HepG2 (cell line): ENCODE results near the gene SAMSN1. TPM values are rescaled to one million over a fixed set of nuclear protein-coding genes. Genes with fewer than 3 reads are reported as not detected.

Source experiments
- ATAC-seq: fragments of 200-7000 bp; cut with Tn5 transposase; 3 replicates; pipeline ENCODE4 v1.9.1; 2020; ENCODE audit warnings: mild to moderate bottlenecking, moderate library complexity
- BruUV-seq: library from RNA; stranded (reverse); fragments of 400-500 nt; replicated peaks from 2 replicates; lab custom pipeline; 2021; lab: Mats Ljungman, UMichigan
- CTCF ChIA-PET: fragments of 300-600 bp; formaldehyde crosslinking; extraction: SDS; loops from one replicate; lab custom pipeline; 2021; ENCODE audit warnings: low total read pairs, inconsistent platforms, low intra/inter-chr PET ratio; lab: Yijun Ruan, JAX
- POLR2A ChIA-PET: fragments of 350-600 bp; sonication (Branson Sonifier 250); formaldehyde crosslinking; loops from one replicate; lab custom pipeline; 2020; ENCODE audit warnings: antibody characterized with exemption, inconsistent platforms; lab: Yijun Ruan, JAX
- DNase-seq: peaks from one replicate; pipeline ENCODE4 v3.0.0-alpha.2; 2015; ENCODE audit warnings: low spot score
- FAIRE-seq: peaks from 3 replicates; lab custom pipeline; 2011; peaks lifted over from hg19 to GRCh38; lab: Jason Lieb, UNC
- H2AFZ ChIP-seq: one replicate; pipeline ENCODE4 v1.6.1; 2011; ENCODE audit warnings: low read length, inconsistent platforms
- H3K27ac ChIP-seq: fragments of 300-600 bp; 3 replicates; pipeline ENCODE4 v1.8.0; 2011; ENCODE audit warnings: mixed run types, mild to moderate bottlenecking, mixed read lengths, low read length, inconsistent platforms; ENCODE audit not compliant: insufficient read depth; ENCODE audit errors: extremely low read length
- H3K27me3 ChIP-seq, 2 experiments: fragments of 200-600 bp in 1 of 2; 2 replicates in 1 of 2; 3 replicates in 1 of 2; pipeline versions ENCODE4 v1.6.0 to v1.8.0; 2011; ENCODE audit warnings: low read length in 2 of 2, mild to moderate bottlenecking in 2 of 2, moderate library complexity in 2 of 2, inconsistent platforms in 1 of 2; ENCODE audit not compliant: insufficient read depth in 2 of 2, control insufficient read depth in 1 of 2
- H3K36me3 ChIP-seq, 2 experiments: fragments of 200-600 bp in 1 of 2; replicated peaks in 1 of 2; 2 replicates in 1 of 2; 3 replicates in 1 of 2; pipeline versions ENCODE4 v1.5.1 to v1.8.0; 2011; ENCODE audit warnings: low read length in 2 of 2, inconsistent platforms in 1 of 2; ENCODE audit not compliant: insufficient read depth in 2 of 2, control insufficient read depth in 1 of 2
- H3K4me1 ChIP-seq: 2 replicates; pipeline ENCODE4 v1.5.1; 2012; ENCODE audit warnings: low read length, inconsistent platforms; ENCODE audit not compliant: insufficient read depth
- H3K4me2 ChIP-seq: 2 replicates; pipeline ENCODE4 v1.6.0; 2011; ENCODE audit warnings: low read depth, low read length, inconsistent platforms
- H3K4me3 ChIP-seq, 3 experiments: fragments of 200-600 bp in 1 of 3; sonication (generic), shearing (Covaris generic) in 1 of 3; replicated peaks in 1 of 3; 2 replicates each; pipeline ENCODE4 v1.5.1; 2011 to 2016; ENCODE audit warnings: low read length in 3 of 3, inconsistent platforms in 2 of 3, low read depth in 2 of 3, mild to moderate bottlenecking in 2 of 3, control low read depth in 1 of 3, mixed read lengths in 1 of 3; ENCODE audit not compliant: insufficient read depth in 1 of 3
- H3K79me2 ChIP-seq: one replicate; pipeline ENCODE4 v1.6.1; 2011; ENCODE audit warnings: low read length, inconsistent platforms; ENCODE audit not compliant: insufficient read depth
- H3K9ac ChIP-seq: 2 replicates; pipeline ENCODE4 v1.6.0; 2011; ENCODE audit warnings: mild to moderate bottlenecking, low read depth, low read length, inconsistent platforms; ENCODE audit not compliant: insufficient read depth
- H3K9me3 ChIP-seq: 2 replicates; pipeline ENCODE4 v1.5.1; 2012; ENCODE audit warnings: mild to moderate bottlenecking, low read length
- H4K20me1 ChIP-seq: 2 replicates; pipeline ENCODE4 v1.6.0; 2011; ENCODE audit warnings: inconsistent platforms, mild to moderate bottlenecking, low read length, moderate library complexity; ENCODE audit not compliant: insufficient read depth
- FOXJ3 ChIP-seq: sonication (generic); formaldehyde crosslinking; IDR thresholded peaks from 2 replicates; pipeline ENCODE4 v1.4.0; 2020; ENCODE audit warnings: missing genetic modification reagents, mild to moderate bottlenecking, borderline replicate concordance
- FOXM1 ChIP-seq: sonication (generic); formaldehyde crosslinking; IDR thresholded peaks from 2 replicates; pipeline ENCODE4 v1.5.0; 2020; ENCODE audit warnings: missing genetic modification reagents
- KDM1A ChIP-seq: IDR thresholded peaks from 2 replicates; pipeline ENCODE4 v1.6.1; 2016; ENCODE audit warnings: missing compliant biosample characterization
- MATR3 ChIP-seq: sonication (generic); formaldehyde crosslinking; IDR thresholded peaks from 2 replicates; pipeline ENCODE4 v1.4.0; 2020; ENCODE audit warnings: missing genetic modification reagents
- MED1 ChIP-seq: sonication (generic); formaldehyde crosslinking; IDR thresholded peaks from 2 replicates; pipeline ENCODE4 v1.4.0; 2020; ENCODE audit warnings: missing genetic modification reagents
- NBN ChIP-seq: fragments of 450-650 bp; conservative IDR thresholded peaks from 2 replicates; pipeline ENCODE4 v1.6.1; 2017
- POLR2AphosphoS2 ChIP-seq: IDR thresholded peaks from 2 replicates; pipeline ENCODE4 v1.6.1; 2011; ENCODE audit warnings: low read depth, low read length, improper control_type of control experiment
- XBP1 ChIP-seq: sonication (generic); formaldehyde crosslinking; IDR thresholded peaks from 2 replicates; pipeline ENCODE4 v1.5.0; 2020; ENCODE audit warnings: missing genetic modification reagents
- ZNF225 ChIP-seq: sonication (generic); formaldehyde crosslinking; IDR thresholded peaks from 2 replicates; pipeline ENCODE4 v1.4.0; 2020; ENCODE audit warnings: mild to moderate bottlenecking, missing genetic modification reagents
- ZNF569 ChIP-seq: sonication (generic); formaldehyde crosslinking; IDR thresholded peaks from 2 replicates; pipeline ENCODE4 v1.5.0; 2020; ENCODE audit warnings: mild to moderate bottlenecking, missing genetic modification reagents, moderate library complexity, borderline replicate concordance
- in situ Hi-C: cut with HindIII; loops from 2 replicates; pipeline ENCODE4 v1.10.0; 2017; ENCODE audit warnings: low pct_unique_long_range_greater_than_20kb; ENCODE audit not compliant: extremely low pct_ligation_motif_present
- intact Hi-C: fragments of 100-400 bp; cut with micrococcal nuclease; formaldehyde crosslinking; loops from one replicate; pipeline ENCODE4 v1.10.0; 2022; ENCODE audit not compliant: unreplicated experiment
- polyA plus RNA-seq, 8 experiments: library from polyadenylated mRNA; depleted of rRNA in 3 of 8; stranded (reverse) in 7 of 8; unstranded in 1 of 8; fragments of >200 nt; fragmentation: Illumina TruSeq in 4 of 8; extraction: Trizol in 4 of 8; gene quantifications; 2 replicates each; pipeline versions ENCODE4 v1.2.1 to v1.2.3, GENCODE V29; 2011 to 2016; ENCODE audit warnings: low read depth in 4 of 8, missing spikeins in 1 of 8, mixed read lengths in 1 of 8; ENCODE audit not compliant: insufficient read depth in 1 of 8
- total RNA-seq, 5 experiments: library from RNA; depleted of rRNA; stranded (reverse); fragments of >200 nt; fragmentation: Illumina TruSeq; extraction: Trizol; gene quantifications; 2 replicates each; pipeline ENCODE4 v1.2.3, GENCODE V29; 2016; ENCODE audit warnings: low read depth in 1 of 5
- TF ChIP-seq, protein P1 (sequence below): sonication (generic); formaldehyde crosslinking; IDR thresholded peaks from 2 replicates; pipeline ENCODE4 v1.4.0; 2020; ENCODE audit warnings: missing genetic modification reagents, borderline replicate concordance
- TF ChIP-seq, protein P2 (sequence below): sonication (generic); IDR thresholded peaks from 2 replicates; pipeline ENCODE4 v1.6.1; 2016; ENCODE audit warnings: low read depth, borderline replicate concordance
- TF ChIP-seq, protein P3 (sequence below), 2 experiments: fragments of 450-650 bp in 1 of 2; sonication (generic) in 1 of 2; formaldehyde crosslinking; IDR thresholded peaks; 2 replicates each; pipeline versions ENCODE4 v1.5.0 to v1.8.0; 2020 to 2022; ENCODE audit warnings: mild to moderate bottlenecking in 1 of 2, missing genetic modification reagents in 1 of 2
- TF ChIP-seq, protein P4 (sequence below): sonication (generic); formaldehyde crosslinking; IDR thresholded peaks from 2 replicates; pipeline ENCODE4 v1.8.1; 2022; ENCODE audit warnings: mild to moderate bottlenecking, missing genetic modification reagents

SAMSN1 gene
- total and polyA plus RNA-seq, 2 of the 13 experiments (the other 11 are each of a cell fraction or from before 2014, with no cell fraction given) = 0.09 TPM; not detected in 1

DNA sequence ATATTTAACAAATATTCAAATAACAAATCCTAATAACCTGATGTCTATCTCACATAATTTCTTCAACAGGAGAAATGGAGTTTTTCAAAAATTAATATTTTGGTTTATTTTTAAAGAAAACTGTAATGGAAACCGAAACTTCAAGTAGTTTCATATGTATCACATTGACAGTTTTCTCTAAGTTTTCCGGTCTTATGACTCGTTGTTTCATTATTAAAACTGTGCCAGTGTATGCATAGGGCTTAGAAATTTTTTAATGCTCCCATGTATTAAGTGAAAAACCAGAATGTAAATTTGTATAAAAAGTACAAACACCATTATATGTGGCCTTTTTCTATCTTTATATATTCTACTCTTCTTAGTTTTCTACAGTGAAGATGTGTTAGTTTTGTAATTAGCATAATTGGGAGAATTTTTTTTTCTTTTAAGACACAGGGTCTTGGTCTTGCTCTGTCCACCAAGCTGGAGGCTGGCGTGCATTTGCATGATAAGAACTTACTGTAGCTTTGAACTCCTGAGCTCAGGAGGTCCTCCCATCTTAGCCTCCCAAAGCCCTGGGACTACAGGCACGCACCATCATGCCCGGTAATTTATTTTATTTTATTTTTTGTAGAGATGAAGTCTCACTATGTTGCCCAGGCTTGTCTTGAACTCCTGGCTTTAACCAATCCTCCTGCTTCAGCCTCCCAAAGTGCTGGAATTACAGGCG lies 43.9 kb upstream of the SAMSN1 start (continued):
- TF ChIP-seq, protein P1, sequence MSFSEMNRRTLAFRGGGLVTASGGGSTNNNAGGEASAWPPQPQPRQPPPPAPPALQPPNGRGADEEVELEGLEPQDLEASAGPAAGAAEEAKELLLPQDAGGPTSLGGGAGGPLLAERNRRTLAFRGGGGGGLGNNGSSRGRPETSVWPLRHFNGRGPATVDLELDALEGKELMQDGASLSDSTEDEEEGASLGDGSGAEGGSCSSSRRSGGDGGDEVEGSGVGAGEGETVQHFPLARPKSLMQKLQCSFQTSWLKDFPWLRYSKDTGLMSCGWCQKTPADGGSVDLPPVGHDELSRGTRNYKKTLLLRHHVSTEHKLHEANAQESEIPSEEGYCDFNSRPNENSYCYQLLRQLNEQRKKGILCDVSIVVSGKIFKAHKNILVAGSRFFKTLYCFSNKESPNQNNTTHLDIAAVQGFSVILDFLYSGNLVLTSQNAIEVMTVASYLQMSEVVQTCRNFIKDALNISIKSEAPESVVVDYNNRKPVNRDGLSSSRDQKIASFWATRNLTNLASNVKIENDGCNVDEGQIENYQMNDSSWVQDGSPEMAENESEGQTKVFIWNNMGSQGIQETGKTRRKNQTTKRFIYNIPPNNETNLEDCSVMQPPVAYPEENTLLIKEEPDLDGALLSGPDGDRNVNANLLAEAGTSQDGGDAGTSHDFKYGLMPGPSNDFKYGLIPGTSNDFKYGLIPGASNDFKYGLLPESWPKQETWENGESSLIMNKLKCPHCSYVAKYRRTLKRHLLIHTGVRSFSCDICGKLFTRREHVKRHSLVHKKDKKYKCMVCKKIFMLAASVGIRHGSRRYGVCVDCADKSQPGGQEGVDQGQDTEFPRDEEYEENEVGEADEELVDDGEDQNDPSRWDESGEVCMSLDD = no peak
- TF ChIP-seq POLR2AphosphoS2 (no peak), ZNF225 (CRISPR knock-in tag) (no peak), FOXM1 (CRISPR knock-in tag) (no peak)

DNA sequence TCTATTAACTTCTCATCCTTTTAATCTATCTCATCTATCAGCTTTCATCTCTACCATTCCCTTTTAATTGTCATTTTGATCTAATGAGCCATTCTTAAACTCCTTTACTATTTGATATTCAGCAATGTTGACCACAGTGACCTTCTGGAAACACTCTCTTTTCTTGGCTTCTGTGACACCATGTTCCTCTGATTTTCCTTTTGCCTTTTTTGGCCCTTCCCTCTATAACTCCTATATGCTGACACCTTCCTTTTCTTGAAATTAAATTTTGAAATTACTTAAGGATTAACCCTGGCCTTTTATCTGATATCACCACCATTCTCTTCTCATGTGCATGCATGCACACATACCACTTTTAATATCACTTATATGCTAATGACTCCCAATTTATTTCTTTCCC lies 41.2 kb upstream of the SAMSN1 start:
- ATAC-seq (no peak), FAIRE-seq (no peak), DNase-seq (no peak)
- H3K79me2 ChIP-seq = no peaks in the 10 kb centered on the region
- TF ChIP-seq KDM1A (no peak), MED1 (CRISPR knock-in tag) (no peak), ZNF569 (CRISPR knock-in tag) (no peak), NBN (no peak), FOXJ3 (no peak), ZNF225 (CRISPR knock-in tag) (no peak), XBP1 (CRISPR knock-in tag) (no peak), MATR3 (CRISPR knock-in tag) (no peak)
- TF ChIP-seq, protein P2, sequence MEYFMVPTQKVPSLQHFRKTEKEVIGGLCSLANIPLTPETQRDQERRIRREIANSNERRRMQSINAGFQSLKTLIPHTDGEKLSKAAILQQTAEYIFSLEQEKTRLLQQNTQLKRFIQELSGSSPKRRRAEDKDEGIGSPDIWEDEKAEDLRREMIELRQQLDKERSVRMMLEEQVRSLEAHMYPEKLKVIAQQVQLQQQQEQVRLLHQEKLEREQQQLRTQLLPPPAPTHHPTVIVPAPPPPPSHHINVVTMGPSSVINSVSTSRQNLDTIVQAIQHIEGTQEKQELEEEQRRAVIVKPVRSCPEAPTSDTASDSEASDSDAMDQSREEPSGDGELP = no peak
- TF ChIP-seq, protein P3, sequence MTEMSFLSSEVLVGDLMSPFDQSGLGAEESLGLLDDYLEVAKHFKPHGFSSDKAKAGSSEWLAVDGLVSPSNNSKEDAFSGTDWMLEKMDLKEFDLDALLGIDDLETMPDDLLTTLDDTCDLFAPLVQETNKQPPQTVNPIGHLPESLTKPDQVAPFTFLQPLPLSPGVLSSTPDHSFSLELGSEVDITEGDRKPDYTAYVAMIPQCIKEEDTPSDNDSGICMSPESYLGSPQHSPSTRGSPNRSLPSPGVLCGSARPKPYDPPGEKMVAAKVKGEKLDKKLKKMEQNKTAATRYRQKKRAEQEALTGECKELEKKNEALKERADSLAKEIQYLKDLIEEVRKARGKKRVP (CRISPR knock-in tag; IDR thresholded peaks at IDR 0.05) = no peak
- TF ChIP-seq, protein P4, sequence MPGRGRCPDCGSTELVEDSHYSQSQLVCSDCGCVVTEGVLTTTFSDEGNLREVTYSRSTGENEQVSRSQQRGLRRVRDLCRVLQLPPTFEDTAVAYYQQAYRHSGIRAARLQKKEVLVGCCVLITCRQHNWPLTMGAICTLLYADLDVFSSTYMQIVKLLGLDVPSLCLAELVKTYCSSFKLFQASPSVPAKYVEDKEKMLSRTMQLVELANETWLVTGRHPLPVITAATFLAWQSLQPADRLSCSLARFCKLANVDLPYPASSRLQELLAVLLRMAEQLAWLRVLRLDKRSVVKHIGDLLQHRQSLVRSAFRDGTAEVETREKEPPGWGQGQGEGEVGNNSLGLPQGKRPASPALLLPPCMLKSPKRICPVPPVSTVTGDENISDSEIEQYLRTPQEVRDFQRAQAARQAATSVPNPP = no peak
- POLR2A ChIA-PET = no interaction called here
- H3K27me3 ChIP-seq = no peaks in the 10 kb centered on the region
- no peaks in the 10 kb centered on the region for H3K4me1 ChIP-seq
- intact Hi-C loops (no loop called here), in situ Hi-C loops (no loop called here)
- BruUV-seq = no TSS peak
- CTCF ChIA-PET = no interaction called here
- no peak overlapping the region for H2AFZ ChIP-seq
- no peak overlapping the region for H3K27ac ChIP-seq
- H4K20me1 ChIP-seq = no peaks in the 10 kb centered on the region
- H3K4me3 ChIP-seq = no peak overlapping the region
- no peaks in the 10 kb centered on the region for H3K9me3 ChIP-seq
- no peak overlapping the region for H3K9ac ChIP-seq
- H3K4me2 ChIP-seq = no peak overlapping the region
- no peaks in the 10 kb centered on the region for H3K36me3 ChIP-seq
